ENCODE results near the gene TMEM31. TPM values are rescaled to one million over a fixed set of nuclear protein-coding genes. Genes with fewer than 3 reads are reported as not detected.

Gene TMEM31
- total and polyA plus RNA-seq, 2 donors (not counting 3 experiments of a cell fraction or from before 2014, with no cell fraction given), result not detected

GRCh38 chrX:103730147-103730795, 19.6 kb downstream of the TMEM31 start:
- no peak for DNase-seq (ENCODE audit: low read depth, low spot score)
- intact Hi-C loops (cut with micrococcal nuclease), result no loop called here

More at GRCh38 chrX:103730147-103730795, 19.6 kb downstream of the TMEM31 start:
- CTCF ChIA-PET, result interaction anchor here (1.0 to 4.1 kb wide), 4 partner anchors 11 to 44 kb away, joined by 3 to 28 read pairs (median 4); partner anchors contain the start of gene TMEM31
- FAIRE-seq, result peak; percentile 72
- H3K9ac ChIP-seq (replicated peaks; ENCODE audit: extremely low read depth, insufficient read depth, low read length), result peak overlapping the region; percentile 34
- peak overlapping the region; percentile 74 for H3K27ac ChIP-seq (ENCODE audit: insufficient read depth, low read depth, low read length)
- H3K79me2 ChIP-seq (ENCODE audit: control insufficient read depth, insufficient read depth, low read length), result no peaks in the 10 kb centered on the region
- H2AFZ ChIP-seq (ENCODE audit: low read depth, low read length), result peak overlapping the region; percentile 35
- POLR2A ChIA-PET, result no interaction called here
- H3K4me2 ChIP-seq (ENCODE audit: insufficient read depth, low read length), result no peak overlapping the region
- H3K36me3 ChIP-seq (ENCODE audit: control insufficient read depth in 2 of 2, extremely low read depth in 1 of 2, insufficient read depth in 2 of 2, low read length in 2 of 2), result no peaks in the 10 kb centered on the region
- H3K9me3 ChIP-seq (replicated peaks; ENCODE audit: control insufficient read depth, insufficient read depth, low read length), result no peaks in the 10 kb centered on the region
- H3K9me1 ChIP-seq (replicated peaks; ENCODE audit: control insufficient read depth, extremely low read depth, insufficient read depth, low read length), result no peaks in the 10 kb centered on the region
- H3K4me1 ChIP-seq (ENCODE audit: control insufficient read depth, extremely low read depth, insufficient read depth, low read length), result peaks cover 18% of the 10 kb centered on the region
- no peak for TF ChIP-seq CTCF (IDR thresholded peaks at IDR 0.05; ENCODE audit: extremely low read depth in 1 of 2, insufficient read depth in 1 of 2, low read depth in 1 of 2, low read length in 2 of 2)
- no peak overlapping the region for H3K4me3 ChIP-seq (replicated peaks in 1 of 3; ENCODE audit: insufficient read depth in 1 of 3, low read depth in 1 of 3, low read length in 3 of 3)
- dilution Hi-C loops (cut with MboI; ENCODE audit: extremely low pct_ligation_motif_present, low sequenced_read_pairs), result no loop called here
- no peaks in the 10 kb centered on the region for H3K27me3 ChIP-seq (ENCODE audit: control insufficient read depth in 2 of 2, insufficient read depth in 2 of 2, low read length in 2 of 2)
- no TSS peak for BruUV-seq (replicated peaks)
- no peaks in the 10 kb centered on the region for H4K20me1 ChIP-seq (replicated peaks; ENCODE audit: control insufficient read depth, extremely low read depth, insufficient read depth, low read length)
